Tibial nerve (tissue), 4 donors: ENCODE data around the gene ZNF768. TPM values are rescaled to one million over a fixed set of nuclear protein-coding genes. Genes with fewer than 3 reads are reported as not detected.

Source experiments
- DNase-seq, 2 donors: peaks; one replicate each; pipeline ENCODE4 v3.0.0-alpha.2; 2019; ENCODE audit warnings: low spot score in 2 of 2
- H3K27ac ChIP-seq, 4 donors: fragments of 200-600 bp; sonication (generic) in 3 of 4; one replicate each; pipeline ENCODE4 v1.5.1; 2017 to 2019; ENCODE audit warnings: mild to moderate bottlenecking in 1 of 4
- H3K27me3 ChIP-seq, 2 donors: fragments of 200-600 bp; sonication (generic) in 1 of 2; one replicate each; pipeline versions ENCODE4 v1.5.1 to v1.6.0; 2017 to 2019
- H3K36me3 ChIP-seq, 3 donors: fragments of 200-600 bp; sonication (generic); one replicate each; pipeline ENCODE4 v1.5.1; 2018 to 2019
- H3K4me1 ChIP-seq, 4 donors: fragments of 200-600 bp; sonication (generic) in 3 of 4; one replicate each; pipeline ENCODE4 v1.5.1; 2017 to 2019
- H3K4me3 ChIP-seq, 4 donors: fragments of 200-600 bp; sonication (generic) in 3 of 4; one replicate each; pipeline ENCODE4 v1.5.1; 2017 to 2019; ENCODE audit warnings: mild to moderate bottlenecking in 1 of 4, moderate library complexity in 1 of 4
- H3K9me3 ChIP-seq, 4 donors: fragments of 200-600 bp; sonication (generic) in 3 of 4; one replicate each; pipeline ENCODE4 v1.5.1; 2017 to 2019
- CTCF ChIP-seq, 5 experiments: fragments of 200-600 bp in 3 of 5; fragments of 450-650 bp in 2 of 5; sonication (generic) in 3 of 5; IDR thresholded peaks; one replicate each; pipeline ENCODE4 v1.5.1; 2016 to 2019; ENCODE audit warnings: antibody characterized with exemption in 5 of 5, mild to moderate bottlenecking in 3 of 5, moderate library complexity in 2 of 5
- EP300 ChIP-seq, 2 donors: sonication (generic); formaldehyde crosslinking; IDR thresholded peaks; one replicate each; pipeline ENCODE4 v1.6.1; 2017; ENCODE audit warnings: antibody characterized with exemption in 2 of 2, mild to moderate bottlenecking in 1 of 2
- POLR2A ChIP-seq, 2 donors: fragments of 450-650 bp; IDR thresholded peaks; one replicate each; pipeline ENCODE4 v1.6.1; 2017; ENCODE audit warnings: antibody characterized with exemption in 2 of 2, mild to moderate bottlenecking in 2 of 2, moderate library complexity in 2 of 2
- WGBS, 2 donors: methylation state at CpG; one replicate each; pipeline ENCODE4 v1.1.5; 2018; 5-methylcytosine and 5-hydroxymethylcytosine counted together
- total RNA-seq, 4 donors: library from RNA; depleted of rRNA; stranded (reverse); fragments of >200 nt; gene quantifications; one replicate each; pipeline ENCODE4 v1.1.0, GENCODE V29; 2016

ZNF768 gene
- total RNA-seq, 4 donors from 2014 or later, result 22.8 to 40.2 (median 31.8) TPM

DNA sequence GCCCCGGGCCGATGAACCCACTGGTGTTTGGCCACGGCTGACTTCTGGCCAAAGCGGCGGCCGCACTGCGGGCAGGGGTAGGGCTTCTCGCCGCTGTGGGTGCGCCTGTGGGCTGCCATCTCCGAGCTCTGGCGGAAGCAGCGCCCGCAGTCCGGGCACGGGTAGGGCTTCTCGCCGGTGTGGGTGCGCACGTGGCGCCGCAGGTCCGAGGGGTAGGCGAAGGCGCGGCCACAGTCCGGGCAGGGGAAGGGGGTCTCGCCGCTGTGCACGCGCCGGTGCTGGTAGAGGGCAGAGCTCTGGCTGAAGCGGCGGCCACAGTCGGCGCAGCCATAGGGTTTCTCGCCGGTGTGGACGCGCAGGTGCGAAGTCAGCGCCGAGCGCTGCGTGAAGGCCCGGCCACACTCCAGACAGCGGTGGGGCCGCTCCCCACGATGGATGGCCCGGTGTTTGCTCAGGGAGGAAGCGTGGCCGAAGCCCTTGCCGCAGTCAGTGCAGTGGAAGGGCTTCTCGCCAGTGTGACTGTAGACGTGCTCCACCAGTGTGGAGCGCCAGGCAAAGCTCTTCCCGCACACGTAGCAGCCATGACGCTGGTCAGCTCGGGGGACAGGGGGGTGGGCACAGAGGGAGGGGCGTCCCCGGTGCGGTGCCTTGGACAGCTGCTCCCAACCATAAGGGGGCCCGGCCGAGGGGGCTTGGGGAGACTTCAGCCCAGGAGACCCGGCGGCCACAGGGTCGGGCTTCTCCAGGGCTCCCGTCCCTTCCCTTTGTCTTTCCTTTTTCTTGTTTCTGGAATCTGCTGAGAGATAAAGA, 29.2 kb upstream of the ZNF768 start:
- 91 to 92% methylated on average over 28 to 61 of the region's 69 CpGs for WGBS, 2 donors
- Histone ChIP-seq H3K4me1 (peaks cover 0 to 46% (median 9%) of the 10 kb centered on the region in 4 donors), H3K27me3 (no peaks in the 10 kb centered on the region)

GRCh38 chr16:30554557-30555314, 28.4 kb upstream of the ZNF768 start:
- no peak for DNase-seq
- Histone ChIP-seq H3K36me3 (peaks cover 0 to 37% (median 6%) of the 10 kb centered on the region in 3 donors), H3K27me3 (no peaks in the 10 kb centered on the region), H3K9me3 (no peaks in the 10 kb centered on the region), H3K4me1 (peaks cover 0 to 46% (median 9%) of the 10 kb centered on the region in 4 donors), H3K27ac (no peak overlapping the region), H3K4me3 (no peak overlapping the region)
- 89 to 94% methylated on average over 16 to 18 of the region's 18 CpGs for WGBS, 2 donors
- TF ChIP-seq CTCF (IDR thresholded peaks at IDR 0.05) (no peak), POLR2A (IDR thresholded peaks at IDR 0.05) (no peak), EP300 (IDR thresholded peaks at IDR 0.05) (no peak)

More for the DNA sequence above, 29.2 kb upstream of the ZNF768 start:
- no peak overlapping the region for H3K4me3 ChIP-seq
- H3K36me3 ChIP-seq, result peaks cover 0 to 37% (median 6%) of the 10 kb centered on the region in 3 donors
- DNase-seq, result no peak
- no peaks in the 10 kb centered on the region for H3K9me3 ChIP-seq
- no peak overlapping the region for H3K27ac ChIP-seq
- TF ChIP-seq CTCF (IDR thresholded peaks at IDR 0.05) (no peak), POLR2A (IDR thresholded peaks at IDR 0.05) (no peak), EP300 (IDR thresholded peaks at IDR 0.05) (no peak)

DNA sequence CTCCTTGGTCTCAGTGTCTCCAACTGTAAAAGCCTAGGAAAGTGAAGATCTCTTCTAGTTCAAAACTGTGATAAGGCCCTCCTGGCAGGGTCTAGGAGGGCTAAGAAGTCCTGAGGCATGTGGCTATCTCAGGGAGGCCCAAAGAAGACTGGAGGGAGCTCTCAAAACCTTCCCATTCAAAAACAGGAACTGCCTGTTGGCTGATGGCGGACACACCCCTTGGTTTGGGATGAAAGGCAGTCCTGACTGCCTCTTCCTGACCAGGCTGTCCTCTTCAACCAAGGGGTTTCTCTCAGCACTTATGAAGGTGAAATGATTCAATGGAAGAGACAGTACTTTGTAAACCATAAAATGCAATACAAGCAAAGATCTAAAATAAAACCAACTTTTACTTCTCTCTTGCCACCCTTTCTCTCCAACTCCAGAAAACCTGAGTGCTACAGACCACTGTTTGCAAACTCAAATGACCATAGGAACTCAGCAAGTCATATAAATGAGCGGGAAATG, 27.1 kb upstream of the ZNF768 start:
- no peaks in the 10 kb centered on the region for H3K9me3 ChIP-seq
- no peaks in the 10 kb centered on the region for H3K27me3 ChIP-seq
- no peak for TF ChIP-seq EP300 (IDR thresholded peaks at IDR 0.05)
- TF ChIP-seq POLR2A (IDR thresholded peaks at IDR 0.05), result no peak
- TF ChIP-seq CTCF (IDR thresholded peaks at IDR 0.05), result no peak
- H3K36me3 ChIP-seq, result peaks cover 0 to 37% (median 6%) of the 10 kb centered on the region in 3 donors
- peaks cover 0 to 41% (median 7%) of the 10 kb centered on the region in 4 donors for H3K4me1 ChIP-seq
- no peak overlapping the region for H3K4me3 ChIP-seq
- no peak for DNase-seq
- 80 to 100% methylated on average over 2 of the region's 2 CpGs for WGBS, 2 donors
- no peak overlapping the region for H3K27ac ChIP-seq

- peaks cover 0 to 37% (median 6%) of the 10 kb centered on the region in 3 donors for H3K36me3 ChIP-seq
Observed at GRCh38 chr16:30552956-30553355, 26.6 kb upstream of the ZNF768 start.

DNA sequence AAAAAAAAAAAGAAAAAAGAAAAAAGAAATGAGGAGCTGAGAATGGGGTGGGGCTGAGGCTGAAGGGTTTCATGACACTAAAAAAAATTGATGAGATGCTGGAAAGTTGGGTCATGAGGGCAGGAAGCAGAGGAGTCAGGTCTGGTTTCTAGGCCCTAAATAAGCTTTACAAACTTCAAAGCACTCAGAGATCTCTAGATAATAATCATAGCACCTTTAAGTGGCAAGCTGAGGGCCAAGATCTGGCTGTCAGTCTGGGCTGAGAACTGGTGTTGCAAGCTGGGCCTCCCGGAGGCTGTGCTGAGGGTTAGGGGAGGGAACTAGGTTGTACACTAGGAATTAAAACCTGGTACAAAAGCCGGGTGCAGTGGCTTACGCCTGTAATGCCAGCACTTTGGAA, 25.4 kb upstream of the ZNF768 start:
- no peak for DNase-seq
- peaks cover 0 to 33% (median 0%) of the 10 kb centered on the region in 4 donors for H3K4me1 ChIP-seq
- H3K27ac ChIP-seq, result peak overlapping the region in 1 of 4 donors; percentile 34
- peaks cover 0 to 37% (median 6%) of the 10 kb centered on the region in 3 donors for H3K36me3 ChIP-seq
- 70 to 78% methylated on average over 3 of the region's 3 CpGs for WGBS, 2 donors
- no peaks in the 10 kb centered on the region for H3K27me3 ChIP-seq
- H3K9me3 ChIP-seq, result no peaks in the 10 kb centered on the region
- TF ChIP-seq POLR2A (IDR thresholded peaks at IDR 0.05) (no peak), EP300 (IDR thresholded peaks at IDR 0.05) (no peak), CTCF (IDR thresholded peaks at IDR 0.05) (no peak)
- H3K4me3 ChIP-seq, result no peak overlapping the region

More at GRCh38 chr16:30552956-30553355, 26.6 kb upstream of the ZNF768 start:
- H3K27me3 ChIP-seq, result no peaks in the 10 kb centered on the region
- H3K4me1 ChIP-seq, result peaks cover 0 to 41% (median 7%) of the 10 kb centered on the region in 4 donors
- no peak overlapping the region for H3K27ac ChIP-seq
- WGBS, 2 donors, result 79 to 90% methylated on average over 4 of the region's 4 CpGs
- TF ChIP-seq EP300 (IDR thresholded peaks at IDR 0.05), result no peak
- no peak for DNase-seq
- H3K9me3 ChIP-seq, result no peaks in the 10 kb centered on the region
- H3K4me3 ChIP-seq, result no peak overlapping the region
